ENCODE results near the gene CLTCL1. TPM values are rescaled to one million over a fixed set of nuclear protein-coding genes. Genes with fewer than 3 reads are reported as not detected.
A peak's percentile ranks its signal among the peaks of the same experiment; 100 is the strongest.

Gene CLTCL1
- total and polyA plus RNA-seq, 9 of the 15 experiments (the other 6 are each of a cell fraction or from before 2014, with no cell fraction given) = 1.1 to 11.7 (median 5.0) TPM

GRCh38 chr22:19275919-19276600 lies 15.5 kb downstream of the CLTCL1 start (continued):
- TF ChIP-seq ATF6 (CRISPR knock-in tag; IDR thresholded peaks at IDR 0.05) (no peak), MEIS2 (IDR thresholded peaks at IDR 0.05; ENCODE audit: partially characterized antibody) (peak; percentile 56), FOXK1 (CRISPR knock-in tag; IDR thresholded peaks at IDR 0.05; ENCODE audit: borderline replicate concordance) (no peak), RCOR1 (IDR thresholded peaks at IDR 0.05; ENCODE audit: borderline replicate concordance in 1 of 2, low read depth in 2 of 2, low read length in 2 of 2) (peak in 1 of 2 experiments; percentile 90; a peak in 1 of 4 replicates), SIRT6 (IDR thresholded peaks at IDR 0.05; ENCODE audit: low read depth, low read length) (no peak), THRAP3 (IDR thresholded peaks at IDR 0.05; ENCODE audit: borderline replicate concordance) (no peak), EGR1 (conservative IDR thresholded peaks at IDR 0.05) (no peak), MTA1 (IDR thresholded peaks at IDR 0.05; ENCODE audit: borderline replicate concordance) (peak; percentile 72; the same call in 1 of the 2 replicates), ZNF444 (CRISPR knock-in tag; IDR thresholded peaks at IDR 0.05) (no peak), MAZ (CRISPR knock-in tag; conservative IDR thresholded peaks at IDR 0.05 in 1 of 2, IDR thresholded peaks at IDR 0.05 in 1 of 2) (no peak), ZKSCAN1 (IDR thresholded peaks at IDR 0.05; ENCODE audit: low read depth, low read length) (no peak), ZBED1 (IDR thresholded peaks at IDR 0.05) (no peak), HOXB6 (CRISPR knock-in tag; IDR thresholded peaks at IDR 0.05; ENCODE audit: borderline replicate concordance) (no peak), ZFPM2 (CRISPR knock-in tag; IDR thresholded peaks at IDR 0.05) (0 out of 2 replicates have a peak, but pooled peaks have one; percentile 21), SMARCE1 (IDR thresholded peaks at IDR 0.05) (peak; percentile 75), ESRRA (IDR thresholded peaks at IDR 0.05; ENCODE audit: borderline replicate concordance, low read depth) (peak; percentile 88), HINFP (tag; conservative IDR thresholded peaks at IDR 0.05; ENCODE audit: low read depth) (no peak), SNRNP70 (optimal IDR thresholded peaks at IDR 0.05; ENCODE audit: low read depth, low read length) (no peak), ZFP1 (CRISPR knock-in tag; IDR thresholded peaks at IDR 0.05) (no peak), NUFIP1 (IDR thresholded peaks at IDR 0.05; ENCODE audit: partially characterized antibody) (peak; percentile 68)
- TF ChIP-seq, protein P1, sequence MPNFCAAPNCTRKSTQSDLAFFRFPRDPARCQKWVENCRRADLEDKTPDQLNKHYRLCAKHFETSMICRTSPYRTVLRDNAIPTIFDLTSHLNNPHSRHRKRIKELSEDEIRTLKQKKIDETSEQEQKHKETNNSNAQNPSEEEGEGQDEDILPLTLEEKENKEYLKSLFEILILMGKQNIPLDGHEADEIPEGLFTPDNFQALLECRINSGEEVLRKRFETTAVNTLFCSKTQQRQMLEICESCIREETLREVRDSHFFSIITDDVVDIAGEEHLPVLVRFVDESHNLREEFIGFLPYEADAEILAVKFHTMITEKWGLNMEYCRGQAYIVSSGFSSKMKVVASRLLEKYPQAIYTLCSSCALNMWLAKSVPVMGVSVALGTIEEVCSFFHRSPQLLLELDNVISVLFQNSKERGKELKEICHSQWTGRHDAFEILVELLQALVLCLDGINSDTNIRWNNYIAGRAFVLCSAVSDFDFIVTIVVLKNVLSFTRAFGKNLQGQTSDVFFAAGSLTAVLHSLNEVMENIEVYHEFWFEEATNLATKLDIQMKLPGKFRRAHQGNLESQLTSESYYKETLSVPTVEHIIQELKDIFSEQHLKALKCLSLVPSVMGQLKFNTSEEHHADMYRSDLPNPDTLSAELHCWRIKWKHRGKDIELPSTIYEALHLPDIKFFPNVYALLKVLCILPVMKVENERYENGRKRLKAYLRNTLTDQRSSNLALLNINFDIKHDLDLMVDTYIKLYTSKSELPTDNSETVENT (CRISPR knock-in tag; IDR thresholded peaks at IDR 0.05) = no peak
- TF ChIP-seq, protein P2, sequence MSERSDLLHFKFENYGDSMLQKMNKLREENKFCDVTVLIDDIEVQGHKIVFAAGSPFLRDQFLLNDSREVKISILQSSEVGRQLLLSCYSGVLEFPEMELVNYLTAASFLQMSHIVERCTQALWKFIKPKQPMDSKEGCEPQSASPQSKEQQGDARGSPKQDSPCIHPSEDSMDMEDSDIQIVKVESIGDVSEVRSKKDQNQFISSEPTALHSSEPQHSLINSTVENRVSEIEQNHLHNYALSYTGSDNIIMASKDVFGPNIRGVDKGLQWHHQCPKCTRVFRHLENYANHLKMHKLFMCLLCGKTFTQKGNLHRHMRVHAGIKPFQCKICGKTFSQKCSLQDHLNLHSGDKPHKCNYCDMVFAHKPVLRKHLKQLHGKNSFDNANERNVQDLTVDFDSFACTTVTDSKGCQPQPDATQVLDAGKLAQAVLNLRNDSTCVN (CRISPR knock-in tag; IDR thresholded peaks at IDR 0.05) = peak; percentile 81; the same call in 1 of the 2 replicates
